Endothelial cell (in vitro differentiated cells): Measurements from ENCODE around the gene LRCH3. TPM values are rescaled to one million over a fixed set of nuclear protein-coding genes. Genes with fewer than 3 reads are reported as not detected.
A peak's percentile ranks its signal among the peaks of the same experiment; 100 is the strongest.

Experiments used
- DNase-seq: peaks from one replicate; pipeline ENCODE4 v3.0.0; 2021; ENCODE audit warnings: low spot score
- H3K27ac Mint-ChIP-seq: one replicate; pipeline ENCODE4 v1.8.0; 2021; ENCODE audit warnings: mixed read lengths, inconsistent platforms; ENCODE audit not compliant: unreplicated experiment
- H3K27me3 Mint-ChIP-seq: one replicate; pipeline ENCODE4 v1.8.0; 2021; ENCODE audit warnings: mild to moderate bottlenecking, moderate library complexity, mixed read lengths, inconsistent platforms; ENCODE audit not compliant: unreplicated experiment
- H3K36me3 Mint-ChIP-seq: one replicate; pipeline ENCODE4 v1.8.0; 2021; ENCODE audit warnings: mild to moderate bottlenecking, low read depth, mixed read lengths, inconsistent platforms; ENCODE audit not compliant: unreplicated experiment
- H3K4me1 Mint-ChIP-seq: one replicate; pipeline ENCODE4 v1.8.0; 2021; ENCODE audit warnings: mild to moderate bottlenecking, mixed read lengths, inconsistent platforms; ENCODE audit not compliant: unreplicated experiment
- H3K4me3 Mint-ChIP-seq: one replicate; pipeline ENCODE4 v1.8.0; 2021; ENCODE audit warnings: mild to moderate bottlenecking, mixed read lengths, inconsistent platforms; ENCODE audit not compliant: unreplicated experiment
- H3K9me3 Mint-ChIP-seq: one replicate; pipeline ENCODE4 v1.8.0; 2021; ENCODE audit warnings: mixed read lengths, inconsistent platforms; ENCODE audit not compliant: unreplicated experiment
- CTCF ChIP-seq: fragments of 200-600 bp; sonication (generic); IDR thresholded peaks from one replicate; pipeline ENCODE4 v1.5.0; 2021; ENCODE audit warnings: antibody characterized with exemption; ENCODE audit not compliant: unreplicated experiment
- total RNA-seq: library from RNA; stranded (reverse); fragmentation: NEBNext Ultra II Directional; extraction: Animal tissue kit (Norgen Biotek cat#: 25700); gene quantifications from one replicate; pipeline ENCODE4 v1.2.1, GENCODE V29; 2021; ENCODE audit not compliant: unreplicated experiment

The LRCH3 gene
- total RNA-seq, 1 donor from 2014 or later = 62.2 TPM

GRCh38 chr3:197750858-197751737 is 40.0 kb upstream of the LRCH3 start:
- H3K27me3 Mint-ChIP-seq = no peaks in the 10 kb centered on the region
- TF ChIP-seq CTCF = no peak
- peak; percentile 9 for DNase-seq
- H3K4me1 Mint-ChIP-seq = peaks cover 14% of the 10 kb centered on the region
- peak overlapping the region; percentile 70 for H3K27ac Mint-ChIP-seq
- peaks cover 9% of the 10 kb centered on the region for H3K36me3 Mint-ChIP-seq
- no peaks in the 10 kb centered on the region for H3K9me3 Mint-ChIP-seq
- H3K4me3 Mint-ChIP-seq = peak overlapping the region; percentile 98

GRCh38 chr3:197752107-197752506 is 38.9 kb upstream of the LRCH3 start:
- no peak for TF ChIP-seq CTCF
- Mint-ChIP-seq H3K9me3 (no peaks in the 10 kb centered on the region), H3K4me3 (peak overlapping the region; percentile 74), H3K27me3 (no peaks in the 10 kb centered on the region), H3K4me1 (peaks cover 14% of the 10 kb centered on the region), H3K36me3 (peaks cover 9% of the 10 kb centered on the region), H3K27ac (no peak overlapping the region)
- no peak for DNase-seq

- no peaks in the 10 kb centered on the region for H3K27me3 Mint-ChIP-seq
- DNase-seq = no peak
- TF ChIP-seq CTCF = no peak
- peaks cover 9% of the 10 kb centered on the region for H3K36me3 Mint-ChIP-seq
- H3K9me3 Mint-ChIP-seq = no peaks in the 10 kb centered on the region
- H3K4me3 Mint-ChIP-seq = no peak overlapping the region
- peaks cover 14% of the 10 kb centered on the region for H3K4me1 Mint-ChIP-seq
- no peak overlapping the region for H3K27ac Mint-ChIP-seq
Measured at GRCh38 chr3:197753263-197753662, 37.8 kb upstream of the LRCH3 start.

GRCh38 chr3:197756704-197757103 is 34.4 kb upstream of the LRCH3 start:
- TF ChIP-seq CTCF = no peak
- Mint-ChIP-seq H3K9me3 (no peaks in the 10 kb centered on the region), H3K36me3 (no peaks in the 10 kb centered on the region), H3K27ac (no peak overlapping the region), H3K4me3 (no peak overlapping the region), H3K4me1 (no peaks in the 10 kb centered on the region), H3K27me3 (no peaks in the 10 kb centered on the region)
- DNase-seq = no peak

- H3K9me3 Mint-ChIP-seq = no peaks in the 10 kb centered on the region
- DNase-seq = no peak
- no peaks in the 10 kb centered on the region for H3K36me3 Mint-ChIP-seq
- no peak overlapping the region for H3K4me3 Mint-ChIP-seq
- TF ChIP-seq CTCF = no peak
- H3K27me3 Mint-ChIP-seq = no peaks in the 10 kb centered on the region
- no peaks in the 10 kb centered on the region for H3K4me1 Mint-ChIP-seq
- H3K27ac Mint-ChIP-seq = no peak overlapping the region
Measured at GRCh38 chr3:197758512-197758911, 32.5 kb upstream of the LRCH3 start.
